SK-N-MC (cell line): ENCODE results near the gene KCNAB1.

Experiments
- EZH2 ChIP-seq: fragments of 200-600 bp; sonication (generic); IDR thresholded peaks from one replicate; pipeline ENCODE4 v1.6.1; 2017; ENCODE audit warnings: antibody characterized with exemption
- POLR2AphosphoS5 ChIP-seq: IDR thresholded peaks from 2 replicates; pipeline ENCODE4 v1.6.1; 2012; ENCODE audit warnings: mild to moderate bottlenecking, low read depth, low read length, borderline replicate concordance

GRCh38 chr3:156373654-156374053 lies 253.3 kb downstream of the KCNAB1 start:
- TF ChIP-seq EZH2 (no peak), POLR2AphosphoS5 (no peak)
